Measurements from ENCODE around the gene COPB1.

- no peak for TF ChIP-seq CTCF (IDR thresholded peaks at IDR 0.05)
- TF ChIP-seq POLR2A (IDR thresholded peaks at IDR 0.05) = no peak
Measured at GRCh38 chr11:14408612-14409011, 91.0 kb downstream of the COPB1 start.

Measured in uterus (tissue), 2 donors.